Prostate gland (tissue), 2 donors: ENCODE data around the gene AICDA. TPM values are rescaled to one million over a fixed set of nuclear protein-coding genes. Genes with fewer than 3 reads are reported as not detected.

Experiments
- DNase-seq: peaks from one replicate; pipeline ENCODE4 v3.0.0-alpha.2; 2019; ENCODE audit warnings: low spot score
- H3K27ac ChIP-seq, 2 donors: fragments of 200-600 bp; sonication (generic); 2 replicates each; pipeline ENCODE4 v1.5.1; 2017 to 2019
- H3K27me3 ChIP-seq: fragments of 200-600 bp; sonication (generic); replicated peaks from 2 replicates; pipeline ENCODE4 v1.5.1; 2019; ENCODE audit not compliant: insufficient read depth
- H3K36me3 ChIP-seq, 2 donors: fragments of 200-600 bp; sonication (generic); 1 replicate in 1 of 2; 2 replicates in 1 of 2; pipeline versions ENCODE4 v1.5.1 to v1.8.1; 2017 to 2019
- H3K4me1 ChIP-seq: fragments of 200-600 bp; sonication (generic); replicated peaks from 2 replicates; pipeline ENCODE4 v1.5.1; 2019
- H3K4me3 ChIP-seq, 2 donors: fragments of 200-600 bp; sonication (generic); 2 replicates each; pipeline ENCODE4 v1.5.1; 2017 to 2019
- H3K9me3 ChIP-seq: fragments of 200-600 bp; sonication (generic); 2 replicates; pipeline ENCODE4 v1.5.1; 2017
- CTCF ChIP-seq, 4 experiments: fragments of 200-600 bp in 2 of 4; fragments of 450-650 bp in 2 of 4; sonication (generic) in 2 of 4; IDR thresholded peaks; 1 replicate in 3 of 4; 2 replicates in 1 of 4; pipeline ENCODE4 v1.5.1; 2016 to 2019; ENCODE audit warnings: antibody characterized with exemption in 4 of 4, mild to moderate bottlenecking in 2 of 4, moderate library complexity in 2 of 4
- POLR2A ChIP-seq: fragments of 450-650 bp; IDR thresholded peaks from one replicate; pipeline ENCODE4 v1.6.1; 2016; ENCODE audit warnings: antibody characterized with exemption, mild to moderate bottlenecking
- POLR2AphosphoS5 ChIP-seq: sonication (generic); formaldehyde crosslinking; IDR thresholded peaks from one replicate; pipeline ENCODE4 v1.6.1; 2017; ENCODE audit warnings: antibody characterized with exemption
- WGBS: methylation state at CpG from one replicate; pipeline ENCODE4 v1.1.5; 2018; 5-methylcytosine and 5-hydroxymethylcytosine counted together
- intact Hi-C: fragments of 100-400 bp; cut with DNase I; formaldehyde crosslinking; loops from one replicate; pipeline ENCODE4 v1.14.2; 2022
- small RNA-seq, 2 donors: library from RNA; depleted of rRNA; stranded (forward); fragments of <200 nt; gene quantifications; one replicate each; pipeline ENCODE3, GENCODE V24; 2016
- total RNA-seq, 2 donors: library from RNA; depleted of rRNA; stranded (reverse); fragments of >200 nt; gene quantifications; one replicate each; pipeline ENCODE4 v1.1.0, GENCODE V29; 2016

Gene AICDA
- total RNA-seq, 2 donors from 2014 or later = 4.3 TPM; not detected in 1

GRCh38 chr12:8556531-8557097 lies 56.0 kb downstream of the AICDA start:
- H3K9me3 ChIP-seq = no peaks in the 10 kb centered on the region
- DNase-seq = no peak
- H3K27me3 ChIP-seq = no peaks in the 10 kb centered on the region
- no peaks in the 10 kb centered on the region for H3K4me1 ChIP-seq
- H3K27ac ChIP-seq = no peak overlapping the region
- intact Hi-C loops = no loop called here
- H3K36me3 ChIP-seq = no peaks in the 10 kb centered on the region
- no peak overlapping the region for H3K4me3 ChIP-seq
- WGBS = 74% methylated on average over 2 of the region's 2 CpGs
- TF ChIP-seq POLR2AphosphoS5 (no peak), POLR2A (no peak), CTCF (IDR thresholded peaks at IDR 0.05) (no peak)

- WGBS = 73% methylated on average over 5 of the region's 5 CpGs
- no peaks in the 10 kb centered on the region for H3K36me3 ChIP-seq
- no peaks in the 10 kb centered on the region for H3K4me1 ChIP-seq
- no peaks in the 10 kb centered on the region for H3K9me3 ChIP-seq
- TF ChIP-seq POLR2A = no peak
- no peak for TF ChIP-seq POLR2AphosphoS5
- TF ChIP-seq CTCF (IDR thresholded peaks at IDR 0.05) = no peak
- no peak overlapping the region for H3K27ac ChIP-seq
- no peak overlapping the region for H3K4me3 ChIP-seq
- intact Hi-C loops = no loop called here
- DNase-seq = no peak
- H3K27me3 ChIP-seq = no peaks in the 10 kb centered on the region
Observed at GRCh38 chr12:8554451-8555195, 58.0 kb downstream of the AICDA start.

- H3K36me3 ChIP-seq = no peaks in the 10 kb centered on the region
- no peak overlapping the region for H3K4me3 ChIP-seq
- H3K27ac ChIP-seq = no peak overlapping the region
- 44% methylated on average over 6 of the region's 6 CpGs for WGBS
- H3K9me3 ChIP-seq = no peaks in the 10 kb centered on the region
- no peak for DNase-seq
- TF ChIP-seq CTCF (IDR thresholded peaks at IDR 0.05) (no peak), POLR2AphosphoS5 (no peak), POLR2A (no peak)
- no peaks in the 10 kb centered on the region for H3K4me1 ChIP-seq
- H3K27me3 ChIP-seq = no peaks in the 10 kb centered on the region
- intact Hi-C loops = no loop called here
Observed at GRCh38 chr12:8553088-8553627, 59.5 kb downstream of the AICDA start.

Small RNAs within 50 kb of the gene (small RNA-seq; reads per million reads assigned to genes)
- gene RF00019 (0 reads per million in 2 donors), gene RF00564 (0 reads per million in 2 donors)

Other genes with a start within 250 kb of the AICDA start
- not detected for gene CLEC6A, start 156.9 kb downstream of the AICDA start, total RNA-seq
- gene CLEC4D, start 99.4 kb downstream of the AICDA start, total RNA-seq = 1 to 10 TPM in 1 of 2 donors, not detected in 1; 1.5 TPM
- gene CLEC4E, start 72.0 kb downstream of the AICDA start, total RNA-seq = 1 to 10 TPM in 1 of 2 donors, under 1 TPM in 1; 0.73 to 3.0 TPM
- 10 to 100 TPM in 1 of 2 donors, 1 to 10 TPM in 1; 2.8 to 13.4 TPM for gene MFAP5, start 50.0 kb upstream of the AICDA start, total RNA-seq
- gene RIMKLB, start 85.1 kb upstream of the AICDA start, total RNA-seq = 10 to 100 TPM; 14.4 to 72.4 TPM
- gene A2ML1, start 209.8 kb upstream of the AICDA start, total RNA-seq = 10 to 100 TPM in 1 of 2 donors, 1 to 10 TPM in 1; 1.6 to 43.7 TPM